Activated T-helper 1 cell treated with anti-CD3 and anti-CD28 coated beads, Interleukin-12 subunit alpha, Interleukin-12 subunit beta, Interleukin-2, Interleukin-4 antibody, amounts not matched to agents 30 ng/mL and 10 ng/mL and 1 ng/mL, durations not matched to agents 14 hours and 24 hours and 36 hours (primary cell): ENCODE measurements around the gene STAP2. TPM values are rescaled to one million over a fixed set of nuclear protein-coding genes. Genes with fewer than 3 reads are reported as not detected.
"Not testable (repeated sequence)": the region's sequence is repeated elsewhere in the genome, so short reads cannot be mapped to it uniquely, and the experiment has no call there.

Source experiments
- DNase-seq: peaks from one replicate; pipeline ENCODE4 v3.0.0; 2021; ENCODE audit warnings: low spot score
- H3K27ac Mint-ChIP-seq: one replicate; pipeline ENCODE4 v1.8.0; 2021; ENCODE audit warnings: mild to moderate bottlenecking, mixed read lengths
- H3K27me3 Mint-ChIP-seq: one replicate; pipeline ENCODE4 v1.8.0; 2022; ENCODE audit warnings: mild to moderate bottlenecking, moderate library complexity, mixed read lengths; ENCODE audit not compliant: insufficient read depth
- H3K36me3 Mint-ChIP-seq: one replicate; pipeline ENCODE4 v1.8.0; 2021; ENCODE audit warnings: low read depth, mixed read lengths
- H3K4me1 Mint-ChIP-seq: one replicate; pipeline ENCODE4 v1.8.0; 2021; ENCODE audit warnings: low read depth, mixed read lengths
- H3K4me3 Mint-ChIP-seq: one replicate; pipeline ENCODE4 v1.8.0; 2021; ENCODE audit warnings: mild to moderate bottlenecking, moderate library complexity, mixed read lengths
- H3K9me3 Mint-ChIP-seq: one replicate; pipeline ENCODE4 v1.8.0; 2021; ENCODE audit warnings: mixed read lengths
- intact Hi-C: fragments of 100-400 bp; cut with micrococcal nuclease; formaldehyde crosslinking; loops from one replicate; pipeline ENCODE4 v1.15.1; 2024
- total RNA-seq: library from RNA; stranded (reverse); gene quantifications from 2 replicates; pipeline ENCODE4 v1.2.3, GENCODE V29; 2022

The STAP2 gene
- total RNA-seq, 1 donor from 2014 or later = 15.0 TPM

DNA sequence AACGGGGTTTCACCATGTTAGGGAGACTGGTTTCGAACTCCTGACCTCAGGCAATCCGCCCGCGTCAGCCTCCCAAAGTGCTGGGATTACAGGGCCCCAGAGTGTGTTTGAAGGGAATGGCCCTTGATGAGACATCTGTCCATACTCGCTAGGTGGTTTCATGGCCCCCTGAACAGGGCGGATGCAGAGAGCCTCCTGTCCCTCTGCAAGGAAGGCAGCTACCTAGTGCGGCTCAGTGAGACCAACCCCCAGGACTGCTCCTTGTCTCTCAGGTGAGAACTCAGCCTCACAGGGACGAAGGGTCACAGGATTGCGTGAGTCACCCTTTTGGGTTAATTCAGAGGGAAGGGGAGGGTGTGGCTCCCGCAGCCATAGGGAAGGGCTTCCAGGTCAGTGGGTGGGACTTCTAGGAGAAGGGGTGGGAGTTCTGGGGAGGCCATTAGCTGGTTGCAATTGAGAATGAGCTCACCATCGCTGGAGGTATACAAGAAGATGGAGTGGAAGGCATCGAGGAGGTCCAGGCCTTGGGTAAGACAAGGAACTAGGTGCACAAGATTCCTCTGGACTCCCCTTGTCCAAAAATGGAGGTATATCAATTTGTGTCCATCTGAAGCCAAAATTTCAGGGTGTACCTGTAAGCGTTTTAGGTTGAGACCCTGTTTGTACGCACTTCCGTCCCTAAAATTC lies 50.4 kb downstream of the STAP2 start:
- Mint-ChIP-seq H3K36me3 (no peaks in the 10 kb centered on the region), H3K4me3 (no peak overlapping the region), H3K27ac (no peak overlapping the region), H3K4me1 (no peaks in the 10 kb centered on the region), H3K27me3 (no peaks in the 10 kb centered on the region), H3K9me3 (no peaks in the 10 kb centered on the region)
- no peak for DNase-seq
- intact Hi-C loops = no loop called here

DNA sequence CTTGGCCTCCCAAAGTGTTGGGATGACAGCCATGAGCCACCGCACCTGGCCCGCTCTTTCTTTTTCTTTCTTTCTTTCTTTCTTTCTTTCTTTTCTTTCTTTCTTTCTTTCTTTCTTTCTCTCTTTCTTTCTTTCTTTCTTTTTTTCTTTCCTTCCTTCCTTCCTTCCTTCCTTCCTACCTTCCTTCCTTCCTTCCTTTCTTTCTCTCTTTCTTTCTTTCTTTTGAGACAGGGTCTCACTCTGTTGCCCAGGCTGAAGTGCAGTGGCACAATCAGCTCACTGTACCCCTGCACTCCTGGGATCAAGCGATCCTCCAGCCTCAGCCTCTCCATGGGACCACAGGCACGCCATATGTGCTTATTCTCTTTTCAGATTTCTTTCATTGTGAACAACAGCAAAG lies 52.5 kb downstream of the STAP2 start:
- H3K4me3 Mint-ChIP-seq, H3K27me3 Mint-ChIP-seq, H3K27ac Mint-ChIP-seq, H3K36me3 Mint-ChIP-seq, DNase-seq, H3K4me1 Mint-ChIP-seq, intact Hi-C loops, H3K9me3 Mint-ChIP-seq: not testable (repeated sequence)

DNA sequence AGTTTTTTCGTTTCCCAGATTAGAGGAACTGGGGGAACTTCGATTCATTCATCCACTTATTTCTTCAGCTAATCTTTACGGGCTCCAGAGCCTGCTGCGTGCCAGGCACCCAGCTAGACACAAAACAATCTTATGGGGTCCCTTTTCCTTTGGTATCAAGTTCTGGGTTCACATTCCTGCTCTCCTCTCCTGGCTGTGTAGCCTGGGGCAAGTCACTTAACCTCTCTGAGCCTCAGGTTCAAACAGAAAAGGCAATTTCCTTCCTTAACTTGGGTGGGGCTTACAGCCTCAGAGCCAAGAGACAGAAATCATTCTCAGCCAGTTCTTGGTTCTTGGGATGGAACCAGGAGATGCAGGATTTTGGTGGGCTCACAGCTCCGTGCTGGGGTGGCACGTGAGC lies 53.7 kb downstream of the STAP2 start:
- no peak overlapping the region for H3K27ac Mint-ChIP-seq
- no peaks in the 10 kb centered on the region for H3K4me1 Mint-ChIP-seq
- DNase-seq = no peak
- intact Hi-C loops = no loop called here
- H3K27me3 Mint-ChIP-seq = peaks cover 15% of the 10 kb centered on the region
- H3K36me3 Mint-ChIP-seq = no peaks in the 10 kb centered on the region
- H3K4me3 Mint-ChIP-seq = no peak overlapping the region
- H3K9me3 Mint-ChIP-seq = no peaks in the 10 kb centered on the region

DNA sequence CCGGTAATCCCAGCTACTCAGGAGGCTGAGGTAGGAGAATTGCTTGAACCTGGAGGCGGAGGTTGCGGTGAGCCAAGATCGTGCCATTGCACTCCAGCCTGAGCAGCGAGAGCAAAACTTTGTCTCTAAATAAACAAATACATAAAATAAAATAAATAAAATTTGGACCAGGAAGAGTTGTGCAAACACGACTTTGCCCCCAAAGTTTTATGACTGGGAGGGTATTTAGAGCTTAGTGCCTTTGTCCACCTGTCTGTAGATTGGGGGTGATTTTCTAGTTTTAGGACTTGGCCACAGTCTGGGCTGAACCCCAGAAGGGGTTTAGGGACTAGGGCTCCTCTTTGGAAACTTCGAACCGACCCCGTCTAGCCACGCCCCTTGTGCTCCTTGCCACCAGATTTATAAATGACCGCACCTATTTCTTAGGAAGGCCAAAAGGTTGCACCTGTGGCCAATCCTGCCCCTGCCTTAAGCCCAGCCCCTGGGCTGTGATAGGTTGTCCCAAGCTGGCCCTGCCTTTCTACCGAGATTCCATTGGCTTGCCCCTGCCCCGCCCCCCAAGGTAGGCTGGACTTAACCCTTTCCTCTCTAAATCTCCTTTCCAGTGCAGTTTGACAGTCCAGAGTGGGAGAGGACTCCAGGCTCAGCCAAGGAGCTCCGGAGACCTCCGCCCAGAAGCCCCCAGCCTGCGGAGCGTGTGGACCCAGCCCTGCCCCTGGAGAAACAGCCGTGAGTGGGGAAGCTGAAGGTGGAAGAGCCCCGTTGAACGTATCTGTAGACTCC lies 54.3 kb downstream of the STAP2 start:
- intact Hi-C loops = no loop called here
- H3K36me3 Mint-ChIP-seq = no peaks in the 10 kb centered on the region

DNA sequence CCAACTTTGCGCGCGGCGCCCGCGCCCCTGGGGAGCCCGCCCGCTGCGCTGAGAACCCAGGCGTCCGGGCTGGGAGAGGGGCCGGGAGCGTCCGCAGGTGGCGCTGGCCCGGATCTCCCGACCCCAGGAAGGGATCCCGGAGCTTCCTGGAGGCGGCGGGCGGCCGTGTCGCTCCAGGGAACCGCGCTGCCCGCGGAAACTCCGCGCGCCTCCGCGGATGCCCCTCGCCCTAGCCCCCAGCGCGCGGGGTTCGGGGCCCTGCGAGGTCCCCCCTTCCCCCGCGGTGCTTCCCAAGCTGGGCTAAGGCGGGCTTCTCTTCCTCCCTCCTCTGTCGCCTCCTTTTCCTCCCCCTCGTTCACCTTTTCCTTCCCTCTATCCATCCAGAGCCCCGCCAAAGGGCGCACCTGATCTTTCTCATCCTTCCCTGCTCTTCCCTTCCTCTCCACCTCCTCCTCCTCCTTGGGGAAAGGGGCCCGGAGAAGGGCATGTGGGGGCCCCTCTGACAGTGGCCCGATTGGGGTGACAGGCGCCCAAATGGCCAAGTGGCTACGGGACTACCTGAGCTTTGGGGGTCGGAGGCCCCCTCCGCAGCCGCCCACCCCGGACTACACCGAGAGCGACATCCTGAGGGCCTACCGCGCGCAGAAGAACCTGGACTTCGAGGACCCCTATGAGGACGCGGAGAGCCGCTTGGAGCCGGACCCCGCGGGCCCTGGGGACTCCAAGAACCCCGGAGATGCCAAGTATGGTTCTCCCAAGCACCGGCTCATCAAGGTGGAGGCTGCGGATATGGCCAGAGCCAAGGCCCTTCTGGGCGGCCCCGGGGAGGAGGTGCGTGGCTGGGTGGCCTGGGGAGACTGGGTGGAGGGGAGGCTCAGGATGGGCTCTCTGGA lies 58.9 kb downstream of the STAP2 start:
- H3K4me3 Mint-ChIP-seq = no peak overlapping the region
- no peak for DNase-seq

More for the DNA sequence above, 54.3 kb downstream of the STAP2 start:
- no peak for DNase-seq
- no peaks in the 10 kb centered on the region for H3K9me3 Mint-ChIP-seq
- H3K4me1 Mint-ChIP-seq = no peaks in the 10 kb centered on the region
- H3K4me3 Mint-ChIP-seq = no peak overlapping the region
- H3K27ac Mint-ChIP-seq = no peak overlapping the region
- H3K27me3 Mint-ChIP-seq = peaks cover 19% of the 10 kb centered on the region

DNA sequence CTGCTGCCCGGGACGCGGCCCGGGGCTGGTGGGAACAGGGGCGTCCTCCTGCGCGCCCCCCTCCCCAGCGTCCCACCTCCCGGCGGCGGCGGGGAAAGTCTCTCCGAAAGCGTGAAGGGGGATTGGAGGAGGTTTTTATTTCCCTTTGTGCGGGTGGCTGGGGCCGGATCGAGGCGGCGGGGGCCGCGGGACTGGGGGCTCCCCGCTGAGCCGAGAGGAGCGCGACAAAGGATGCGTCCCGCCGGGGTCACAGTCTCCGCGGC lies 59.4 kb downstream of the STAP2 start:
- intact Hi-C loops = no loop called here
- Mint-ChIP-seq H3K27me3 (peaks cover 28% of the 10 kb centered on the region), H3K4me1 (no peaks in the 10 kb centered on the region), H3K27ac (no peak overlapping the region), H3K9me3 (no peaks in the 10 kb centered on the region), H3K4me3 (no peak overlapping the region), H3K36me3 (no peaks in the 10 kb centered on the region)
- DNase-seq = no peak

More for the DNA sequence above, 58.9 kb downstream of the STAP2 start:
- Mint-ChIP-seq H3K36me3 (no peaks in the 10 kb centered on the region), H3K27ac (no peak overlapping the region), H3K27me3 (peaks cover 28% of the 10 kb centered on the region), H3K4me1 (no peaks in the 10 kb centered on the region), H3K9me3 (no peaks in the 10 kb centered on the region)
- intact Hi-C loops = no loop called here

DNA sequence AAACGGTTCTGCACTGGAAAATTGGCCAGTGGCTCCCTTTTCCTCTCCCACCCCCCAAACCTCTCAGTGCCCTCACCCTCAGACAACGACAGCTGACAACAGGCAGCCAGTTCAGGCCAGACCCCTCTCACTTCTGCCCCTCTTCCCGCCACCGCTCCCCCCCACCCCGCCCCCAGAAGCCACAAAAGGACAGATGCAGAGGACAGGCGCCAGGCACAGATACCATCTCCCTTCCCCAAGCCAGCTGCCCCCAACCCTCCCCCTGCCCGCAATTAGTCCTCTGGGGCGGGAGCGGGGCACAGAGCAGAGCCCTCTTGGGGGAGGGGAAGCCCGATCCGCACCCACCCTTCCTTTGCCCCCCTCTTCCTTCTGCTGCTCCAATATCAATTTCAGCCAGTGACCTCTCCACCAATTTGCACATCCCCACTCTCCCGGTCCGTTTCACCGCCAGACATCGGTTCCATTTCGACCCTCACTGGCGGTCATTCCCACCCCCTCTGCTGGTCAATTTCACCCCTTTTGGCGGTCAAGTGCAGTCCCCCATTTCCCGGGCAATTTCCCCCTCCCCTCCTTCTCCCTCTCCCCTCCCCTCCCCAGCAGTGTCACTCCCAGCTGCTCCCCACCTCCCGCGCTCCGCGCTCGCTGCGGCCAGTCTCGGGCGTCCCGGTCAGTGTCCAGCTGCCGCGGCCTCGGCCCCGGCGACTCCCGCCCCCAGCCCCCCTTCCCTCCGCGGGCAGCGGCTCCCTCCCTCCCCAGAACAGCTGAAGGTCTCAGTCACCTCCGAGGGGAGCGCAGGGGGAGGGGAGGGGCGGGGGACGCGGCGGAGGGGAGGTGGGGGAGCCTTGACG lies 60.0 kb downstream of the STAP2 start, which contains the start of gene SHD:
TSS of gene SHD (plus strand) at position 848 of the 848 bp plus-strand sequence. CDS start 798 bp downstream, outside the sequence.
- Mint-ChIP-seq H3K27me3 (peaks cover 28% of the 10 kb centered on the region), H3K9me3 (no peaks in the 10 kb centered on the region), H3K36me3 (no peaks in the 10 kb centered on the region), H3K4me1 (no peaks in the 10 kb centered on the region), H3K4me3 (no peak within 1 kb of the TSS), H3K27ac (no peak within 1 kb of the TSS)
- no peak for DNase-seq
- intact Hi-C loops = no loop called here

DNA sequence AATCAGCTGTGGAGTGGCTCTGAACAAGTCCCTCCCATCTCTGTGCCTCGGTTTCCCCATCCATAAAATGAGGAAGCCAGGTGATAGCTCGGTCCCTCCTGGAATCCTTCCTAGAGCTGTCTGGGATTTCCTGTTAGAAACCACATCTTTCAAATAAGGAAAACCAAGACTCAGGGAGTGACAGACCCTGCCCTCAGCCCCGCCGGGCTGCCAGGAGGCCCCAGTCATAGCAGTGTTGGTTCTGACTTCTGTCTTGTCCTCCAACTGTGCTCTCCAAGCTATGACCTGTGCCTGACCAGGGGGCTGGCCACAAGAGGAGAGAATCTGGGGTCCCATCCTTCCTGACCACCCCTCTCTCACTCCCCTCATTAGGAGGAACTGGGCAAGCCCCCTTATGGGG lies 60.6 kb downstream of the STAP2 start:
- peaks cover 28% of the 10 kb centered on the region for H3K27me3 Mint-ChIP-seq
- H3K36me3 Mint-ChIP-seq = no peaks in the 10 kb centered on the region
- H3K4me3 Mint-ChIP-seq = no peak overlapping the region

DNA sequence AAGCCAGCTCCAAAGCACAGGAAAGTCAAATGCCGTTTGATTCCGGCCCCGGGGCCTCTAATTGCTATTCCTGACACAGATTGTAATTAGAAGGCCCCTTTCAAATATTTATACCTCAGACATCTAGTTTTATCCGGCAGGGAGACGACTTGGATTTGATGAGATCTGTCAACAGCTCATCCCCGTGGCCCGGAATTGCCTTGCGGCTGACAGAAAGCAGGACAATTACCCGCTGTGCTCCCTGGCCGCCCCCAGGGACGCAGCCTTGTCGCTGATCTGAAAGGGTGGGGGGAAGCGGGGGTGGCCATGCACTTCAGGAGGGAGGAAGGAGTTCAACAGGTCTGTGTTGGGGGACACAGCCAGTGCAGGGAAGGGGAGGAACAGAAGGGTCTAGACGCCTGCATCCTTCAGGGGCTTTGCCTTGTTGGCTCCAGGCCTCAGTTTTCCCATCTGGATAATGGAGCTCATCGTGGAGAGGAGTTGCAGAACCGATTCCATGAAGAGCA lies 61.4 kb downstream of the STAP2 start:
- Mint-ChIP-seq H3K36me3 (no peaks in the 10 kb centered on the region), H3K27ac (no peak overlapping the region), H3K9me3 (no peaks in the 10 kb centered on the region), H3K4me3 (no peak overlapping the region), H3K27me3 (peaks cover 28% of the 10 kb centered on the region), H3K4me1 (no peaks in the 10 kb centered on the region)
- intact Hi-C loops = no loop called here
- no peak for DNase-seq

More for the DNA sequence above, 60.6 kb downstream of the STAP2 start:
- Mint-ChIP-seq H3K9me3 (no peaks in the 10 kb centered on the region), H3K27ac (no peak overlapping the region), H3K4me1 (no peaks in the 10 kb centered on the region)
- DNase-seq = no peak
- intact Hi-C loops = no loop called here

DNA sequence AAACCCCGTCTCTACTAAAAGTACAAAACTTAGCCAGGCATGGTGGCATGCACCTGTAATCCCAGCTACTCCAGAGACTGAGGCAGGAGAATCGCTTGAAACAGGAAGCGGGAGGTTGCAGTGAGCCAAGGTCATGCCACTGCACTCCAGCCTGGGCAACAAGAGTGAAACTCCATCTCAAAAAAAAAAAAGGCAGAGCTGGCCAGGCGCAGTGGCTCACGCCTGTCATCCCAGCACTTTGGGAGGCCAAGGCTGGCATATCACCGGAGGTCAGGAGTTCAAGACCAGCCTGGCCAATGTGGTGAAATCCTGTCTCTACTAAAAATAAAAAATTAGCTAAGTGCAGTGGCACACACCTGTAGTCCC lies 64.3 kb downstream of the STAP2 start:
- H3K4me1 Mint-ChIP-seq, H3K4me3 Mint-ChIP-seq, H3K9me3 Mint-ChIP-seq, H3K27ac Mint-ChIP-seq, intact Hi-C loops, H3K27me3 Mint-ChIP-seq, DNase-seq: not testable (repeated sequence)
- H3K36me3 Mint-ChIP-seq = peaks cover 10% of the 10 kb centered on the region
